ENCODE data around the gene SSC5D.

SSC5D gene

DNA sequence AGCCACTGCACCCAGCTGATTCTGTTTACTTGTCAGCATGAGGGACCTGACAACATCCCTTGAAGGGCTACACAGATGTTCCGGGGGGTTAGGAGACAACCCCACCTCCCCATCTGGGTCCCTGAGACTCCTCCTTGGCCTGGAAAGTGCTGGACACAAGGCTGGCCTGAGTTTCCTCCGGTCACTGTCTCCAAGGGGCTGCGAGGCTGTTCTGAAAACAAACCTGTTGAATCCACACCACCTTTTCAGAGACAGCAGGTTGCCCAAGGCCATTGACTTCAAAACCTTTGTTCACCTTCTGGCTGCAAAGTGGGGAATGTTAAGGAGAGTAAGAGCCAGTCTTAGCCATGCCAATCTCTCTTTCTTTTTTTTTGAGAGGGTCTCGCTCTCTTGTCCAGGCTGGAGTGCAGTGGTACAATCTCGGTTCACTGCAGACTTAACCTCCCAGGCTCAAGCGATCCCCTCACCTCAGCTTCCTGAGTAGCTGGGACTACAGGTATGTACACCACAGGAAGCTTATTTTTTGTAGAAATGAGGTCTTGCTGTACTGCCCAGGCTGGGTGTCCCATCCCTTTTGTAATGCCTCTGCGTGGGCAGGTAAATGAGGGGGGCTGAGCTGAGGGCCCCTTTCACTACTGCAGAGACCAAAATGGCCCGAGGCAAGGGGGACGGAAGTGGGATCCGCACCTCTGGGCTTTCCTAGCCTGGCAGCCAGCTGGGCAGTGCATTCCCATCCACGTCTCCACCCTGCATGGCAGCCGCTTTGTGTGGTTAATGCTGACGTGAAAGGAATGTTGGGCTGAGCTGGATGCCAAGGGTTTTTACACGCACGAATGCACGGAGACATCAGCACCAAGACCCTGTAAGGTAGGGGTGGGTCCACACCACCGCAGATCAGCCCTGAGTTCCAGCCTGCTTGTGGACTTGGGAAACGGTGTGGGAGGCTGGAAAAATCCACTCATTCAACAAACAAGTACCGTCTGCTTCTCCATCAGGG is 13.7 kb upstream of the SSC5D start:
- H3K9ac ChIP-seq (ENCODE audit: low read depth, low read length, poor library complexity, severe bottlenecking): no peak overlapping the region
- H3K4me2 ChIP-seq (ENCODE audit: low read depth, low read length, poor library complexity, severe bottlenecking): peak overlapping the region; percentile 70
- H3K4me3 ChIP-seq (ENCODE audit: low read length, poor library complexity, severe bottlenecking): no peak overlapping the region

DNA sequence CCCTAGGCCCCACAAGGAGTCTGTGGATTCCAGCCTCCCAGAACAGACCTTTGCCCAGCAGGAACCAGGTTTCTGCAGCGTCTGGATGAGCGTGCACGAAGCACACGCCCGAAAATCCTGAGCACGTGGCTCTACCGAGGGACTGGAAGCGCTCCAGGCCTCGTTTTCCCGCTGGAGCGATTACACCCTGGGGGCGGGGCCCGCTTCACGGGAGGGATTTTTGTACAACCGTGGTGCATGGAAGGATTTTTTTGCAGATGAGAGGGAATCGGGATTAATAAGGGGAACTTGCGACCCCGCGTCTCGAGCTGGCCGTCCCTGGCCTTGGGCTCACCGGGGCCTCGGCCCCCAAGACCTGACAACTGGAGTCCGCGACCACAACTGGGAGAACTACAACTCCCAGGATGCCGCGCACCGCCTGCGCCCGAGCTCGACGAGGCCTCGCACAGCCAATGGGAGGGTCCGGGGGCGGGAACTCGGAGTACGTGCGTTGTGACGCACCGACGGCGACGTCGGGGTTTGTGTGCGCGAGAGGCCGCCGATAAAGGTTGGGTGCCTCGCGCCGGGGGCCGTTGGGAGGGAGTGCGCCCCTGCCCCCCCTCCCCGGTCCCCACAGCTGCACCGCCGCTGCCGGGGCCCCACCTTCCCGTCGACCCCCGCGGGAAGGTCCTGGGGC is 12.0 kb upstream of the SSC5D start, which contains the start of gene ZNF628:
Gene ZNF628 (plus strand): TSS at position 518 of the 676 bp plus-strand sequence. CDS start 3,294 bp downstream, outside the sequence.
- Histone ChIP-seq H3K9me2 (replicated peaks; ENCODE audit: low read depth, low read length) (no peaks in the 10 kb centered on the region), H3K79me2 (ENCODE audit: insufficient read depth, low read length) (peaks cover 19% of the 10 kb centered on the region), H3K27me3 (ENCODE audit: insufficient read depth, low read length, poor library complexity, severe bottlenecking) (no peaks in the 10 kb centered on the region), H3K36me3 (ENCODE audit: insufficient read depth, low read length) (no peaks in the 10 kb centered on the region), H3K9ac (ENCODE audit: low read depth, low read length, poor library complexity, severe bottlenecking) (peak within 1 kb of the TSS; percentile 89), H3K4me2 (ENCODE audit: low read depth, low read length, poor library complexity, severe bottlenecking) (peak within 1 kb of the TSS; percentile 80), H2AFZ (ENCODE audit: low read length) (peak within 1 kb of the TSS; percentile 94), H3F3A (ENCODE audit: low read depth) (no peaks in the 10 kb centered on the region), H3K9me3 (ENCODE audit: insufficient read depth, low read depth, low read length) (no peaks in the 10 kb centered on the region), H3K4me1 (ENCODE audit: insufficient read depth, low read length, poor library complexity, severe bottlenecking) (peaks cover 17% of the 10 kb centered on the region), H3K4me3 (ENCODE audit: low read length, poor library complexity, severe bottlenecking) (peak within 1 kb of the TSS; percentile 81), H4K20me1 (ENCODE audit: insufficient read depth, low read length, poor library complexity, severe bottlenecking) (peaks cover 6% of the 10 kb centered on the region)
- TF ChIP-seq, protein P1, sequence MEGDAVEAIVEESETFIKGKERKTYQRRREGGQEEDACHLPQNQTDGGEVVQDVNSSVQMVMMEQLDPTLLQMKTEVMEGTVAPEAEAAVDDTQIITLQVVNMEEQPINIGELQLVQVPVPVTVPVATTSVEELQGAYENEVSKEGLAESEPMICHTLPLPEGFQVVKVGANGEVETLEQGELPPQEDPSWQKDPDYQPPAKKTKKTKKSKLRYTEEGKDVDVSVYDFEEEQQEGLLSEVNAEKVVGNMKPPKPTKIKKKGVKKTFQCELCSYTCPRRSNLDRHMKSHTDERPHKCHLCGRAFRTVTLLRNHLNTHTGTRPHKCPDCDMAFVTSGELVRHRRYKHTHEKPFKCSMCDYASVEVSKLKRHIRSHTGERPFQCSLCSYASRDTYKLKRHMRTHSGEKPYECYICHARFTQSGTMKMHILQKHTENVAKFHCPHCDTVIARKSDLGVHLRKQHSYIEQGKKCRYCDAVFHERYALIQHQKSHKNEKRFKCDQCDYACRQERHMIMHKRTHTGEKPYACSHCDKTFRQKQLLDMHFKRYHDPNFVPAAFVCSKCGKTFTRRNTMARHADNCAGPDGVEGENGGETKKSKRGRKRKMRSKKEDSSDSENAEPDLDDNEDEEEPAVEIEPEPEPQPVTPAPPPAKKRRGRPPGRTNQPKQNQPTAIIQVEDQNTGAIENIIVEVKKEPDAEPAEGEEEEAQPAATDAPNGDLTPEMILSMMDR (conservative IDR thresholded peaks at IDR 0.05; ENCODE audit: low read length): no peak
- TF ChIP-seq EZH2phosphoT487 (IDR thresholded peaks at IDR 0.05; ENCODE audit: borderline replicate concordance): no peak

More for the DNA sequence above, 13.7 kb upstream of the SSC5D start:
- Histone ChIP-seq H3K36me3 (ENCODE audit: insufficient read depth, low read length) (no peaks in the 10 kb centered on the region), H2AFZ (ENCODE audit: low read length) (no peak overlapping the region), H3K9me2 (replicated peaks; ENCODE audit: low read depth, low read length) (no peaks in the 10 kb centered on the region), H4K20me1 (ENCODE audit: insufficient read depth, low read length, poor library complexity, severe bottlenecking) (peaks cover 6% of the 10 kb centered on the region), H3K79me2 (ENCODE audit: insufficient read depth, low read length) (peaks cover 19% of the 10 kb centered on the region), H3K27me3 (ENCODE audit: insufficient read depth, low read length, poor library complexity, severe bottlenecking) (no peaks in the 10 kb centered on the region), H3F3A (ENCODE audit: low read depth) (no peaks in the 10 kb centered on the region), H3K4me1 (ENCODE audit: insufficient read depth, low read length, poor library complexity, severe bottlenecking) (peaks cover 17% of the 10 kb centered on the region), H3K9me3 (ENCODE audit: insufficient read depth, low read depth, low read length) (no peaks in the 10 kb centered on the region)
- no peak for TF ChIP-seq EZH2phosphoT487 (IDR thresholded peaks at IDR 0.05; ENCODE audit: borderline replicate concordance)
- TF ChIP-seq, protein P1 (conservative IDR thresholded peaks at IDR 0.05; ENCODE audit: low read length): no peak

DNA sequence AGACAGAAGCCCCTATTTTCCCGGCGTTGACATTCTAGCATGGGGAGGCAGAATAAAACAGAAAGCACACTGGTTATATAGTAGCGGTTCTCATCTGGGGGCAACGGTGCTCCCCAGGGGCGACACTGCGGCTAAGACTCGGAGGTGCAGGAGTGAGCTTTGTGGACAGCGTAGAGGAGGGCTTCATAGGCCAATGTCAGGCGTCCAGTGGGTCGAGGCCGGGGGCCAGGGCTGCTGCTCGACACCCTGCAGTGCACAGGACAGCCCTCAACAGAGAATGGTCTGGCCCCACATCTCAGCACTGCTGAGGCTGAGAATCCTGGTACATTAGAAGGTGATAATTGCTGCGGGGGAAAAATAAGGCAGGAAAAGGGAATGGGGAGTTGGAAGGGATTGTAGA is 10.3 kb upstream of the SSC5D start:
- H3K4me3 ChIP-seq (ENCODE audit: low read length, poor library complexity, severe bottlenecking): peak overlapping the region; percentile 75
- H3K9ac ChIP-seq (ENCODE audit: low read depth, low read length, poor library complexity, severe bottlenecking): peak overlapping the region; percentile 89
- no peaks in the 10 kb centered on the region for H3F3A ChIP-seq (ENCODE audit: low read depth)
- no peaks in the 10 kb centered on the region for H3K9me2 ChIP-seq (replicated peaks; ENCODE audit: low read depth, low read length)
- no peak overlapping the region for H2AFZ ChIP-seq (ENCODE audit: low read length)
- peaks cover 19% of the 10 kb centered on the region for H3K79me2 ChIP-seq (ENCODE audit: insufficient read depth, low read length)
- peak overlapping the region; percentile 80 for H3K4me2 ChIP-seq (ENCODE audit: low read depth, low read length, poor library complexity, severe bottlenecking)
- H3K4me1 ChIP-seq (ENCODE audit: insufficient read depth, low read length, poor library complexity, severe bottlenecking): peaks cover 17% of the 10 kb centered on the region
- no peak for TF ChIP-seq EZH2phosphoT487 (IDR thresholded peaks at IDR 0.05; ENCODE audit: borderline replicate concordance)
- TF ChIP-seq, protein P1 (conservative IDR thresholded peaks at IDR 0.05; ENCODE audit: low read length): no peak
- H4K20me1 ChIP-seq (ENCODE audit: insufficient read depth, low read length, poor library complexity, severe bottlenecking): peaks cover 6% of the 10 kb centered on the region
- H3K36me3 ChIP-seq (ENCODE audit: insufficient read depth, low read length): no peaks in the 10 kb centered on the region
- H3K9me3 ChIP-seq (ENCODE audit: insufficient read depth, low read depth, low read length): no peaks in the 10 kb centered on the region
- no peaks in the 10 kb centered on the region for H3K27me3 ChIP-seq (ENCODE audit: insufficient read depth, low read length, poor library complexity, severe bottlenecking)

Data from Loucy (cell line).